Muscle of leg (tissue), 11 donors: ENCODE data around the gene ZNF70. TPM values are rescaled to one million over a fixed set of nuclear protein-coding genes. Genes with fewer than 3 reads are reported as not detected.

Source experiments
- DNase-seq: peaks from one replicate; pipeline ENCODE4 v3.0.0; 2013
- H3K27ac ChIP-seq: one replicate; pipeline ENCODE4 v1.5.1; 2013; ENCODE audit warnings: mild to moderate bottlenecking, low read length, control low read depth
- H3K27me3 ChIP-seq: one replicate; pipeline ENCODE4 v1.6.1; 2013; ENCODE audit warnings: low read length; ENCODE audit not compliant: control insufficient read depth, insufficient read depth
- H3K36me3 ChIP-seq: one replicate; pipeline ENCODE4 v1.6.1; 2013; ENCODE audit warnings: low read length; ENCODE audit not compliant: control insufficient read depth, insufficient read depth
- H3K4me1 ChIP-seq: one replicate; pipeline ENCODE4 v1.6.1; 2013; ENCODE audit warnings: low read length; ENCODE audit not compliant: control insufficient read depth, insufficient read depth
- H3K4me3 ChIP-seq: one replicate; pipeline ENCODE4 v1.5.1; 2013; ENCODE audit warnings: low read length, control low read depth
- H3K9me3 ChIP-seq: replicated peaks from 2 replicates; pipeline ENCODE4 v1.6.1; 2013; ENCODE audit warnings: low read depth, low read length; ENCODE audit not compliant: control insufficient read depth
- WGBS: methylation state at CpG from one replicate; pipeline ENCODE4 v1.1.5; 2013; ENCODE audit warnings: missing lambda C conversion rate; ENCODE audit not compliant: insufficient coverage; 5-methylcytosine and 5-hydroxymethylcytosine counted together
- polyA plus RNA-seq, 8 donors: library from polyadenylated mRNA; unstranded; fragments of 120-200 nt; gene quantifications; one replicate each; pipeline versions ENCODE4 v1.2.1 to v1.2.3, GENCODE V29; 2013; ENCODE audit warnings: inconsistent platforms in 1 of 8, low replicate concordance in 1 of 8; ENCODE audit not compliant: insufficient read length in 8 of 8, insufficient read depth in 1 of 8
- total RNA-seq: library from RNA; stranded (reverse); fragments of 120-200 nt; gene quantifications from one replicate; pipeline ENCODE4 v1.2.4, GENCODE V29; 2013

The ZNF70 gene
- total and polyA plus RNA-seq, 9 donors = 3.9 to 6.9 (median 5.1) TPM

DNA sequence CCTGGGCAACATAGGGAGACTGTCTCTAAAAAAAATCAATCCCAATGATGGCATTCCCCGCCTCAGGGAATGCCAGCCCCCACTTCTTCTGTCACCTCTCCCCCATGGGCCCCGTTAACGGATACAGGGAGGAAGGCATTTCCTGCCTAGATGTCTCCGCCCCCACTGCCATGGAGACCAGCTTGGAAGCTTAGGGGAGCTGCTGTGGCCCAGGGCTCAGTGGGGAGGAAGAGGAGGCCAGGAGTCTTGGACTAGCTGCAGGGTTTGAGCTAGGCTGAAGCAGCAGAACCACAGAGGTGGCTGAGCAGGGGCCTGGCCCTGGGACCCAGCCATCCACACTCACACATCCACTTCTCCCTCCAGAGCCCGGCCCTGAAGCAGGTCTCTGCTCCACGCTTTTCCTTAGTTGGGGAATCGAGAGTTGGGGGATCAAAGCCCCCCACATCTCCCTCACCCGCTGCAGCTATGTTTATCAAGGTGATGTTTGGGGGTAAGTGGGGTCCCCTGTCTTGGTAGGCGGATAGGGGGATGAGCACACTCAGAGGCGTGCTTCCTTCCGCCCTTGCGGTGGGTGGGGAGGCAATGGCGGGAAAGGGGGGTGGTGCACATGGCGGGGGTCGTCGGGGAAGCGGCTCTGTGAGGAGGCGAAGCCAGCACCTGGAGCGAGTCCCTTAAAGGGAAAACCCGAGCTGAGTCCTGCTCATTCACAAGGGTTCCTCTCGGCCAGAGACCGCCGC, 12.1 kb upstream of the ZNF70 start, which contains the start of gene C22orf15:
TSS of gene C22orf15 (plus strand) at position 149 of the 737 bp plus-strand sequence. CDS start at position 466, 317 bp downstream.
- H3K36me3 ChIP-seq = peaks cover 12% of the 10 kb centered on the region
- H3K9me3 ChIP-seq = no peaks in the 10 kb centered on the region
- H3K4me1 ChIP-seq = peaks cover 28% of the 10 kb centered on the region
- H3K27ac ChIP-seq = no peak within 1 kb of the TSS
- no peak within 1 kb of the TSS for H3K4me3 ChIP-seq
- DNase-seq = peak; percentile 44
- WGBS = 11% methylated on average over 15 of the region's 23 CpGs
- H3K27me3 ChIP-seq = no peaks in the 10 kb centered on the region

DNA sequence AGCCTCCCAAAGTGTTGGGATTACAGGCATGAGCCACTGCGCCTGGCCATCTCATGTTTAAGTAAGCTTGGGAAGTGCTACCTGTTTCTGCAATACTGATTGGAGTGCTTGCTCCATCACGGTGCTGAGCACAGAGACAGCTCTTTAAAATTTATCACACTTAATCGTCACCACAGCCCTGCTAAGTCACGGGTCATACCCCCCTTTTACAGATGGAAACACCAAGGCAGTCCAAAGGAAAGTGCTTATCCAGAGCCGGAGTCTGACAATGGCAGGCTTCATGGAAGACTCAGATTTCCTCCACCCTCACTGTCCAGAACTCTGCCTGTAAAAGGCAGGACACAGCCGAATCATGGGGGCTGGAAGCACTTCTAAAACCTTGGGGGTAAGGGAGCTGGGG, 9.1 kb upstream of the ZNF70 start:
- H3K4me3 ChIP-seq = no peak overlapping the region
- peaks cover 7% of the 10 kb centered on the region for H3K36me3 ChIP-seq
- no peak overlapping the region for H3K27ac ChIP-seq
- no peak for DNase-seq
- 82% methylated on average over 3 of the region's 6 CpGs for WGBS
- peaks cover 18% of the 10 kb centered on the region for H3K4me1 ChIP-seq
- no peaks in the 10 kb centered on the region for H3K9me3 ChIP-seq
- no peaks in the 10 kb centered on the region for H3K27me3 ChIP-seq

DNA sequence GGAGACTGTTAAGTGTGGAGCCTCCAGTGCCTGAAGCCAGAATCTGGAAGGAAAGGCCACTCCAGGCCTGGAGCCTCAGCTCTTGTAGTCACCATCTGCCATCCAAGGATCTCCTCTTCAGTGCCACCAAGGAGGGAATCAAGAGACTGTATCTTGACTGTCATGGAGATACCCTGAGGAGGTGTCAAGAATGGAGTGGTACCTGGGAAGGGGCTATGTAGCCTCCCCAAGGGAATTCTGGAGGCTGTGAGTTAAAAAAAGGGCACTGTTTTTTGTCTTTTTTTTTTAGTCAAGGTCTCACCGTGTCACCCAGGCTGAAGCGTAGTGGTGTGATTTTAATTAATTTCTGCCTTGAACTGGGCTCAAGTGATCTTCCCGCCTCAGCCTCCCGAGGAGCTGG, 8.7 kb upstream of the ZNF70 start:
- Histone ChIP-seq H3K27ac (no peak overlapping the region), H3K27me3 (no peaks in the 10 kb centered on the region), H3K4me1 (peaks cover 17% of the 10 kb centered on the region), H3K9me3 (no peaks in the 10 kb centered on the region), H3K36me3 (peaks cover 2% of the 10 kb centered on the region), H3K4me3 (no peak overlapping the region)
- 77% methylated on average over 3 of the region's 4 CpGs for WGBS
- no peak for DNase-seq

DNA sequence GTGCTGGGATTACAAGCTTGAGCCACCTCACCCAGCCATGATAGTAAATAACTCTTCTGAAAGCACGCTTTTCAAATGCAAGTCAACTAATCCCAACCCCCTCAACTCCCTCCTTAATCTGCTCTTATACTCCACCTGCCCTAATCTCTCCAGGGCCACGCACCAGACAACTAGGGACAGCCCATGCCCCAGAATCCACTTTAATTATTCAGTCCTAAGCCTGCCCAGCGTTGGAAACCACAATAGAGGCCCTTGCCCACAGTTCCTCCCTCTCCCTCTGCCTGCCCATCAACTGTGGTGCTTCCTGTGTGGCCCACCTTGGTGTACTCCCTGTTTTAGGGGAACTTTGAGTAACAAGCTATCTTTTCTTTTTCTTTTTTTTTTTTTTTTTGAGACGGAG, 6.0 kb upstream of the ZNF70 start:
- no peak for DNase-seq
- Histone ChIP-seq H3K4me3 (no peak overlapping the region), H3K9me3 (no peaks in the 10 kb centered on the region), H3K27me3 (no peaks in the 10 kb centered on the region), H3K27ac (no peak overlapping the region), H3K4me1 (peaks cover 2% of the 10 kb centered on the region), H3K36me3 (no peaks in the 10 kb centered on the region)
- WGBS = 72% methylated on average over 3 of the region's 4 CpGs

DNA sequence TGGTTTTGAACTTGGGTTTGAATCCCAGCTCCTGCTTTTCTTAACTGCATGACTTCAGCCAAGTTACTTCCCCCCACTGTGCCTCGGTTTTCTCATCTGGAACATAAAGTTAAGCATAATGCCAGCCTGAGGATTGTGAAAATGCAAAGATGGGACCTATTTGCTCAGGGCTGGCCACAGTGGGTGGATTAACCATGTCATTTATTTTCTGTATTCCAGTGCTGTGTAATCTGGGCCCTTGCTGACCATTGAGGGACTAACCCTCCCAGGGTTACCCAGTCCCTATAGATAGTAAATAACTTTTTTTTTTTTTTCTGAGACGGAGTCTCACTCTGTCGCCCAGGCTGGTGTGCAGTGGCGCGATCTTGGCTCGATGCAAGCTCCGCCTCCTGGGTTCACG, 4.8 kb upstream of the ZNF70 start:
- H3K9me3 ChIP-seq = no peaks in the 10 kb centered on the region
- DNase-seq = no peak
- peaks cover 6% of the 10 kb centered on the region for H3K4me1 ChIP-seq
- H3K4me3 ChIP-seq = no peak overlapping the region
- no peak overlapping the region for H3K27ac ChIP-seq
- H3K27me3 ChIP-seq = no peaks in the 10 kb centered on the region
- no peaks in the 10 kb centered on the region for H3K36me3 ChIP-seq
- 96% methylated on average over 6 of the region's 8 CpGs for WGBS

DNA sequence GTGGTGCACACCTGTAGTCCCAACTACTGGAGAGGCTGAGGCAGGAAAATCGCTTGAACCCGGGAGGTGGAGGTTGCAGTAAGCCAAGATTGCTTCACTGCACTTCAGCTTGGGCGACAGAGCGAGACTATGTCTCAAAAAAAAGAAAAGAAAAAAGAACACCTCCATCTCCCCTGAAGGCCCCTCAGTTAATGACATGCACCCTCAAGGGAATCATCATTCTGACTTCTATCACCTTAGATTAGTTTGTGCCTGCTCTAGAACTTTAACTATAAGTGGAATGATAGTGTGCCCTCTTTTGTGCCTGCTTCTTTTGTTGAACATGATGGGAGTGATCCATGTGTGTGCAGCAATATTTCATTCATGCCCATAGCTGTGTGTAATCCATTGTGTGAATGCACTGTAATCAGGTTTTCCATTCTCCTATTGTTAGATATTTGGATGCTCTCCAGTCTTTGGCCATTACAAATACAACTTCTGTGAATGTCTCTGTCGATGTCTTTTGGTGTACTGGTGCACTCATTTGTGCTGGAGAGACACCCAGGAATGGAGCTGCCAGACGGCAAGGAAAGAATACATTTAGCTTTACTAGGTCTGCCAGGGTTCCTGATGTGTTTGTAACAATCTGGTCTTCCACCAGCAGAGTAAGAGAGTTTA, 4.2 kb upstream of the ZNF70 start:
- H3K9me3 ChIP-seq = no peaks in the 10 kb centered on the region
- no peak overlapping the region for H3K4me3 ChIP-seq
- WGBS = 80% methylated on average over 3 of the region's 6 CpGs
- H3K27ac ChIP-seq = no peak overlapping the region
- peak; percentile 49 for DNase-seq
- H3K27me3 ChIP-seq = no peaks in the 10 kb centered on the region
- H3K36me3 ChIP-seq = no peaks in the 10 kb centered on the region
- peaks cover 11% of the 10 kb centered on the region for H3K4me1 ChIP-seq

DNA sequence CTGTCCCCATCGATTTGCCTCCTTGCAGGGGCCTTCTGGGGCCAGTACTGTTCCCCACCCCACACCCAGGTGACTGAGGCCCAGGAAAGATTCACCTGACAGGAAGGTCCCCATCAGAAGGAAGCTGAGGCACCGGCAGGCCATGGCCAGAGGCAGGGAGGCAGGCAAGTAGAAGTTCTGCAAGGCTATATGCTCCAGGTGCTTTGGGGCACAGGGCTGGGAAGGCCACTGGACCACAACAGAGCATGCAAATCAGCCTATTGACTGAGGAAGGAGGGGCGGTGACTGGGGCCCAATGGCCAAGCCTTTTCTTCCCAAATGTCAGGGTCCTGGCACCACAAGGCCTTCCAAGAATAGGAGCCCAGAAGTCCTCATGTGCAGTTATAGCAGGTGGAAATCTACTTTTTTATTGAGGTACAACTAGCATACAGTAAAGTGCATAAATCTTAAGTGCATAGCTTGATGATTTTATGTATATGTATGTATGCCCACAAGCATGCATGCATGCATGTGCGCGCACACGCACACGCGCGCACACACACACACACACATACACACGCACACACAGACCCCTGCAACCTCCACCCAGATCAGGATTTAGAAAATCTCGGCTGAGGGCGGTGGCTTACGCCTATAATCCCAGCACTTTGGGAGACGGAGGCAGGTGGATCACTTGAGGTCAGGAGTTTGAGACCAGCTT, 3.5 kb upstream of the ZNF70 start, which contains the start of gene VPREB3:
TSS of gene VPREB3 (minus strand) at position 206 of the 700 bp plus-strand sequence. CDS start at position 144, 62 bp downstream.
- WGBS = 78% methylated on average over 9 of the region's 14 CpGs
- H3K4me3 ChIP-seq = no peak within 1 kb of the TSS
- peaks cover 16% of the 10 kb centered on the region for H3K4me1 ChIP-seq
- no peaks in the 10 kb centered on the region for H3K27me3 ChIP-seq
- DNase-seq = no peak
- no peak within 1 kb of the TSS for H3K27ac ChIP-seq
- H3K9me3 ChIP-seq = no peaks in the 10 kb centered on the region
- H3K36me3 ChIP-seq = no peaks in the 10 kb centered on the region

DNA sequence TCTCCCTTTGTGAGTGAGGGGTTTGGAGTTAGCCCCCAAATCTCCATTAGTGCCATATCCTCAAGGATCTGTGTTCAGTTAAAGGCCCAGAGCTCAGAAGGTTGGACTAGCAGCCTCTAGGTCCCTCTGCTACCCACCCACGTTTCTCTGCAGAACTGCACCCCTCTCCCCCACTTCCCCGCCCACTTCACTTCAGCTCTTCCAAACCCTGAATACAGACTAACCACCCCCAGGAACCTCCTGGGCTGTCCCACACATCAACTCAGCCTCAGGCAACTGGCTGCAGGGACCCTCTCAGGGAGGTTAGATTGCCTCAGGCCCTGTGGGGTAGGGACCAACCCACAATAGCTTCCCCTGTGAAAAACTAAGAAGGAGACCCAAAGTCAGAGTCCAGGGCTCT, 2.5 kb upstream of the ZNF70 start:
- no peaks in the 10 kb centered on the region for H3K27me3 ChIP-seq
- 56% methylated on average over 2 of the region's 2 CpGs for WGBS
- DNase-seq = no peak

DNA sequence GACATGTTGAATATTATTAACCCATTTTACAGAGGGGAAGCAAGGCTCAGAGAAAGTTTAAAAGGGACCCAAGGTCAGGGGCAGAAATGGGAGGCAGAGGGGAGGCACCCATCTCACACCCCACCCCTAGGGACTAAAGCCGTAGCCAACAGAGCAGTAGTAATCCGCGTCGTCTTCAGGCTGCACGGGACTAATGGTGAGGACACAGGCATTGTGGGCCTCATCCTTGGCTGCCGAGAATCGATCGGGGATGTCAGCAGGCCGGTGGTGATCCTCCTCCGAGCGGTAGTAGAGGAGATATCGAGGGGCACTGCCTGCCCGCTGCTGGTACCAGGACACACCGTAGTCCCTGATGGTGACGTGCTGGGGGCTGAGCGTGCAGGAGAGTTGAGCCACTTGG, 1.8 kb upstream of the ZNF70 start:
- Histone ChIP-seq H3K4me3 (no peak overlapping the region), H3K4me1 (peaks cover 16% of the 10 kb centered on the region), H3K27me3 (no peaks in the 10 kb centered on the region), H3K9me3 (no peaks in the 10 kb centered on the region), H3K27ac (no peak overlapping the region), H3K36me3 (no peaks in the 10 kb centered on the region)
- 89% methylated on average over 15 of the region's 16 CpGs for WGBS
- DNase-seq = no peak

More for the DNA sequence above, 2.5 kb upstream of the ZNF70 start:
- no peak overlapping the region for H3K27ac ChIP-seq
- no peaks in the 10 kb centered on the region for H3K9me3 ChIP-seq
- H3K4me1 ChIP-seq = peaks cover 16% of the 10 kb centered on the region
- H3K36me3 ChIP-seq = no peaks in the 10 kb centered on the region
- H3K4me3 ChIP-seq = no peak overlapping the region

DNA sequence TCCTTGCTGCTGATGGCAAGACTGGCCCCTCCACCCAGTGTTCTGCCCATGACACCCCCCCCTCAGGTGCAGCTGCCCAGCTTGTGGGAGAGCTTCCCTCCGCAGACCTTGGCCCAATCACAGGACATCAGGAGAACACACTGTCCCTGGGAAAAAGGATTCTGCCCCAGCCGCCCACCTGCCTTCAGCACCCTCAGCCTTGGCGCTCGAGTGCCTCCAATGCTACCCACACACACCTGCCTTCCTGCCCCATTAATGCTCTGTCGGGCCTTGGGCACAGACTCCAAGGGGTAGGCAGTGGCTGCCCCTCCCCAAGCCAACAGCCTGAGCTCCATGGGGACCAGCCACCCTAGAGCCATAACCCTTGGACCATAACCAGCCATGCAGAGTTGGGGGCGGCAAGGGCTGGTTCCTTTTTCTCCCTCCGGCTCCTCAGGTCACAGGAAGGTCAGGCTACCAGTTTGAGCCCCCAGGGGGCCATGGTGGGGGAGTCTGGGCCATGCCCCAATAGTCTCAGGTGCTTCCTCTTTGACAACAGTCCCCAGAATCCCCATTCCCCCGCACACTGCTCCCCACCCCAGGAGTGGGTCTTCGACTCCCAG, 1.3 kb upstream of the ZNF70 start:
- DNase-seq = no peak
- Histone ChIP-seq H3K27me3 (no peaks in the 10 kb centered on the region), H3K9me3 (no peaks in the 10 kb centered on the region), H3K27ac (no peak overlapping the region), H3K36me3 (peaks cover under 1% of the 10 kb centered on the region), H3K4me3 (no peak overlapping the region), H3K4me1 (peaks cover 16% of the 10 kb centered on the region)
- WGBS = 89% methylated on average over 4 of the region's 9 CpGs
